Measurements from ENCODE around the gene SNPH. TPM values are rescaled to one million over a fixed set of nuclear protein-coding genes. Genes with fewer than 3 reads are reported as not detected.

Gene SNPH
- total RNA-seq, 1 experiment from 2014 or later: 21.4 TPM

DNA sequence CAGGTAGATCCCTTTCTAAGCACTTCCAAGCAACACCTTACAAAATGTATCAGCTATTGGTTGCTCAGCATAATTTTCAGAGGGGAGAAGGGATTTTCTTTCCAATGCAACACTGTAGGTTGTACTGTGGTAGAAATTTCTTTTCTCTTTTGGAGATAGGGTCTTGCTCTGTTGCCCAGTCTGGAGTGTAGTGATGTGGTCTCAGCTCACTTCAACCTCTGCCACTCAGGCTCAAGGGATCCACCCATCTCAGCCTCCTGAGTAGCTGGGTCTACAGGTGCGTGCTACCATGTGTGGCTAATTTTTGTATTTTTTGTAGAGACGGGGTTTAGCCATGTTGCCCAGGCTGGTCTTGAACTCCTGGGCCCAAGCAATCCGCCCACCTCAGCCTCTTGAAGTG lies 24.0 kb upstream of the SNPH start:
- H3K27me3 ChIP-seq (ENCODE audit: low read length): no peaks in the 10 kb centered on the region
- no peaks in the 10 kb centered on the region for H4K20me1 ChIP-seq (ENCODE audit: low read length)
- H3K9ac ChIP-seq (ENCODE audit: low read length): no peak overlapping the region
- DNase-seq (no peak), ATAC-seq (no peak)
- no peak for TF ChIP-seq EZH2phosphoT487 (IDR thresholded peaks at IDR 0.05; ENCODE audit: borderline replicate concordance, low read length)
- TF ChIP-seq EZH2 (IDR thresholded peaks at IDR 0.05; ENCODE audit: low read length, unreplicated experiment): no peak
- no peak for TF ChIP-seq CTCF (conservative IDR thresholded peaks at IDR 0.05; ENCODE audit: low read depth, low read length)
- H3K4me2 ChIP-seq (ENCODE audit: low read length): peak overlapping the region; percentile 43
- H3F3A ChIP-seq (ENCODE audit: low read length, unreplicated experiment): no peaks in the 10 kb centered on the region
- H2AFZ ChIP-seq (ENCODE audit: low read length): peak overlapping the region; percentile 44; the same call in 1 of the 2 replicates
- intact Hi-C loops (cut with micrococcal nuclease): no loop called here
- CTCF ChIA-PET: no interaction called here
- H3K79me2 ChIP-seq (ENCODE audit: low read length): no peaks in the 10 kb centered on the region
- no peak overlapping the region for H3K4me3 ChIP-seq (ENCODE audit: low read length)
- peaks cover 14% of the 10 kb centered on the region; the same call in 1 of the 2 replicates for H3K4me1 ChIP-seq (ENCODE audit: insufficient read depth, low read length)
- H3K36me3 ChIP-seq (ENCODE audit: low read depth, low read length): no peaks in the 10 kb centered on the region
- H3K27ac ChIP-seq (ENCODE audit: low read length): peak overlapping the region; percentile 50; the same call in 1 of the 2 replicates
- no peaks in the 10 kb centered on the region for H3K9me3 ChIP-seq (ENCODE audit: low read length)
- POLR2A ChIA-PET (ENCODE audit: unreplicated experiment): no interaction called here
- no peaks in the 10 kb centered on the region for H3K9me2 ChIP-seq (replicated peaks; ENCODE audit: low read length)
- no TSS peak for BruUV-seq (replicated peaks)

GRCh38 chr20:1242530-1242929 lies 23.6 kb upstream of the SNPH start:
- Histone ChIP-seq H4K20me1 (ENCODE audit: low read length) (no peaks in the 10 kb centered on the region), H3K9me3 (ENCODE audit: low read length) (no peaks in the 10 kb centered on the region), H3K9me2 (replicated peaks; ENCODE audit: low read length) (no peaks in the 10 kb centered on the region), H2AFZ (ENCODE audit: low read length) (peak overlapping the region; percentile 44; the same call in 1 of the 2 replicates), H3K27ac (ENCODE audit: low read length) (peak overlapping the region; percentile 50; the same call in 1 of the 2 replicates), H3K27me3 (ENCODE audit: low read length) (no peaks in the 10 kb centered on the region), H3K79me2 (ENCODE audit: low read length) (no peaks in the 10 kb centered on the region), H3F3A (ENCODE audit: low read length, unreplicated experiment) (no peaks in the 10 kb centered on the region), H3K36me3 (ENCODE audit: low read depth, low read length) (no peaks in the 10 kb centered on the region), H3K9ac (ENCODE audit: low read length) (no peak overlapping the region), H3K4me3 (ENCODE audit: low read length) (no peak overlapping the region), H3K4me2 (ENCODE audit: low read length) (peak overlapping the region; percentile 43), H3K4me1 (ENCODE audit: insufficient read depth, low read length) (peaks cover 14% of the 10 kb centered on the region; the same call in 1 of the 2 replicates)
- intact Hi-C loops (cut with micrococcal nuclease): no loop called here
- peak; percentile 86 for DNase-seq
- ChIA-PET CTCF (no interaction called here), POLR2A (ENCODE audit: unreplicated experiment) (no interaction called here)
- peak; percentile 99 for ATAC-seq
- no TSS peak for BruUV-seq (replicated peaks)
- TF ChIP-seq CTCF (conservative IDR thresholded peaks at IDR 0.05; ENCODE audit: low read depth, low read length) (no peak), EZH2phosphoT487 (IDR thresholded peaks at IDR 0.05; ENCODE audit: borderline replicate concordance, low read length) (no peak), EZH2 (IDR thresholded peaks at IDR 0.05; ENCODE audit: low read length, unreplicated experiment) (no peak)

DNA sequence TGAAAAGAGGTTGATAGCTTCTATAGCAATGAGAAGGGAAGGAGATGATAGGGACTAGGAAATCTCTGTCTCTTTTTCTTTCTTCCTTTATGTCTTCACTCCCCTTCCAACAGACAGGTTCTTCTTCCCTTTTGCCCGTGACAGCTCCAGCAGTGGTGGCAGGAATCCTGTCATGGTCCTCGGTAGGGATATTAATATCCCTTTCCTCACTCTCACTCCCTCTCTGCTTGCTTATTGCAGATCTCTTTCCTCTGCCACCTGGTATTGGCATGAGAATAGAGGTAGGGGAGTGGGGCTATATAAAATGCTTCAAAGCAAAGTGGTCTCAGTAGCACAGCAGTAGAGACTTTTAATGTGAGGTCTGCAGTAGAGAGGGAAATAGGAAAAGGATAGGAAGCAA lies 20.5 kb upstream of the SNPH start:
- Histone ChIP-seq H3K36me3 (ENCODE audit: low read depth, low read length) (no peaks in the 10 kb centered on the region), H3K27me3 (ENCODE audit: low read length) (no peaks in the 10 kb centered on the region), H3K27ac (ENCODE audit: low read length) (no peak overlapping the region), H3K9ac (ENCODE audit: low read length) (no peak overlapping the region), H3K4me2 (ENCODE audit: low read length) (no peak overlapping the region), H3K9me2 (replicated peaks; ENCODE audit: low read length) (no peaks in the 10 kb centered on the region), H2AFZ (ENCODE audit: low read length) (no peak overlapping the region), H3K4me1 (ENCODE audit: insufficient read depth, low read length) (peaks cover 14% of the 10 kb centered on the region; the same call in 1 of the 2 replicates), H3F3A (ENCODE audit: low read length, unreplicated experiment) (no peaks in the 10 kb centered on the region), H3K79me2 (ENCODE audit: low read length) (no peaks in the 10 kb centered on the region), H3K9me3 (ENCODE audit: low read length) (no peaks in the 10 kb centered on the region), H3K4me3 (ENCODE audit: low read length) (no peak overlapping the region), H4K20me1 (ENCODE audit: low read length) (no peaks in the 10 kb centered on the region)
- ATAC-seq (no peak), DNase-seq (no peak)
- POLR2A ChIA-PET (ENCODE audit: unreplicated experiment): interaction anchor here (0.6 kb wide), 1 partner anchor 80 kb away, joined by 3 read pairs; no protein-coding TSS in a partner anchor
- no TSS peak for BruUV-seq (replicated peaks)
- CTCF ChIA-PET: no interaction called here
- no peak for TF ChIP-seq EZH2 (IDR thresholded peaks at IDR 0.05; ENCODE audit: low read length, unreplicated experiment)
- no peak for TF ChIP-seq EZH2phosphoT487 (IDR thresholded peaks at IDR 0.05; ENCODE audit: borderline replicate concordance, low read length)
- TF ChIP-seq CTCF (conservative IDR thresholded peaks at IDR 0.05; ENCODE audit: low read depth, low read length): no peak
- intact Hi-C loops (cut with micrococcal nuclease): no loop called here
